A549 (cell line): ENCODE results near the gene JPT1.

Source experiments
- CTCF ChIP-seq: fragments of >200 bp; sonication (Bioruptor Twin); formaldehyde crosslinking; IDR thresholded peaks from 3 replicates; pipeline ENCODE4 v1.5.1; 2016
- EHMT2 ChIP-seq: fragments of 200-600 bp; sonication (generic); IDR thresholded peaks from 2 replicates; pipeline ENCODE4 v1.6.1; 2016; ENCODE audit warnings: antibody characterized with exemption, low read depth, mild to moderate bottlenecking, moderate library complexity

GRCh38 chr17:75194879-75195278 lies 40.6 kb upstream of the JPT1 start:
- TF ChIP-seq CTCF (no peak), EHMT2 (no peak)
